Ishikawa (cell line): ENCODE results near the gene APOA1.

Source experiments
- CEBPB ChIP-seq: IDR thresholded peaks from 2 replicates; pipeline ENCODE4 v1.6.1; 2012
- CREB1 ChIP-seq: IDR thresholded peaks from 2 replicates; pipeline ENCODE4 v1.6.1; 2012; ENCODE audit warnings: low read depth
- EGR1 ChIP-seq: IDR thresholded peaks from 2 replicates; pipeline ENCODE4 v1.6.1; 2012
- EP300 ChIP-seq: IDR thresholded peaks from 2 replicates; pipeline ENCODE4 v1.6.1; 2012; ENCODE audit warnings: borderline replicate concordance
- FOXM1 ChIP-seq: IDR thresholded peaks from 2 replicates; pipeline ENCODE4 v1.6.1; 2012; ENCODE audit warnings: low read depth, borderline replicate concordance
- MAX ChIP-seq: IDR thresholded peaks from 2 replicates; pipeline ENCODE4 v1.6.1; 2012
- NFIC ChIP-seq: IDR thresholded peaks from 2 replicates; pipeline ENCODE4 v1.6.1; 2012
- RAD21 ChIP-seq: IDR thresholded peaks from 2 replicates; pipeline ENCODE4 v1.6.1; 2012; ENCODE audit warnings: low read depth
- REST ChIP-seq: IDR thresholded peaks from 2 replicates; pipeline ENCODE4 v1.6.1; 2012; ENCODE audit warnings: low read depth, mild to moderate bottlenecking
- TAF1 ChIP-seq: IDR thresholded peaks from 2 replicates; pipeline ENCODE4 v1.6.1; 2012; ENCODE audit warnings: low read depth, mild to moderate bottlenecking
- TCF12 ChIP-seq: IDR thresholded peaks from 2 replicates; pipeline ENCODE4 v1.6.1; 2012; ENCODE audit warnings: low read depth
- TEAD4 ChIP-seq: IDR thresholded peaks from 2 replicates; pipeline ENCODE4 v1.6.1; 2012
- YY1 ChIP-seq: IDR thresholded peaks from 2 replicates; pipeline ENCODE4 v1.6.1; 2012; ENCODE audit warnings: low read depth
- ZBTB7A ChIP-seq: IDR thresholded peaks from 2 replicates; pipeline ENCODE4 v1.6.1; 2012; ENCODE audit warnings: low read depth
- TF ChIP-seq, protein P1 (sequence below): IDR thresholded peaks from 2 replicates; pipeline ENCODE4 v1.6.1; 2012

The APOA1 gene

GRCh38 chr11:116860303-116860702 lies 22.9 kb upstream of the APOA1 start:
- no peak for TF ChIP-seq CREB1
- TF ChIP-seq, protein P1, sequence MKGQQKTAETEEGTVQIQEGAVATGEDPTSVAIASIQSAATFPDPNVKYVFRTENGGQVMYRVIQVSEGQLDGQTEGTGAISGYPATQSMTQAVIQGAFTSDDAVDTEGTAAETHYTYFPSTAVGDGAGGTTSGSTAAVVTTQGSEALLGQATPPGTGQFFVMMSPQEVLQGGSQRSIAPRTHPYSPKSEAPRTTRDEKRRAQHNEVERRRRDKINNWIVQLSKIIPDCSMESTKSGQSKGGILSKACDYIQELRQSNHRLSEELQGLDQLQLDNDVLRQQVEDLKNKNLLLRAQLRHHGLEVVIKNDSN, result no peak
- no peak for TF ChIP-seq NFIC
- no peak for TF ChIP-seq REST
- TF ChIP-seq EP300, result no peak
- no peak for TF ChIP-seq TEAD4
- TF ChIP-seq FOXM1, result no peak
- TF ChIP-seq YY1, result no peak
- TF ChIP-seq TAF1, result no peak
- no peak for TF ChIP-seq MAX
- TF ChIP-seq EGR1, result no peak
- no peak for TF ChIP-seq ZBTB7A

DNA sequence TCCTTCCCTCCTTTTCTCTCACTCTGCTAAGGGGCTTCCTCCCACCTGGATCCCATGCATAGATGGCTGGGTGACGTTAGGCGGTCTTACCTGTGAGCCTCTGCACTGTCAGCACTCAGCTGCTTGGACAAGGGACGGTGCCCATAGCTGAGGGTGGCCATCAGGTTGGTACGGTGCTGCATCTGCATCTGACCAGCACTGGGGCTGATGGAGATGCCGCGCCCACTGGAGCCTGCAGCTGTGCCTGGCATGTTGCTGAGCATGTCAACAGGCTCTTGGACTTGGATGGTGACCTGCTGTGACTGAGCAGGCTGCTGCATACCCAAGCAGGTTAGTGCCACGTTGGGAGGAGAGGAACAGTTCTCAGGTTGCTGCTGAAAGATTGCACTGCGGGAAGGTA lies 21.8 kb upstream of the APOA1 start:
- TF ChIP-seq RAD21 (no peak), TEAD4 (no peak), MAX (no peak), FOXM1 (no peak), EP300 (no peak), EGR1 (no peak), TAF1 (no peak), TCF12 (no peak), ZBTB7A (no peak), YY1 (no peak), REST (no peak), CREB1 (no peak), NFIC (no peak), CEBPB (no peak)
- TF ChIP-seq, protein P1, result no peak

GRCh38 chr11:116857936-116858335 lies 20.5 kb upstream of the APOA1 start:
- no peak for TF ChIP-seq TCF12
- no peak for TF ChIP-seq EP300
- TF ChIP-seq, protein P1, result no peak
- no peak for TF ChIP-seq MAX
- TF ChIP-seq ZBTB7A, result no peak
- TF ChIP-seq TAF1, result no peak
- no peak for TF ChIP-seq NFIC
- no peak for TF ChIP-seq RAD21
- TF ChIP-seq CREB1, result no peak
- no peak for TF ChIP-seq FOXM1
- TF ChIP-seq REST, result no peak
- TF ChIP-seq EGR1, result no peak
- TF ChIP-seq TEAD4, result no peak

- no peak for TF ChIP-seq TCF12
- TF ChIP-seq YY1, result no peak
- TF ChIP-seq EP300, result no peak
Measured at GRCh38 chr11:116857316-116857715, 19.9 kb upstream of the APOA1 start.
